Coronary artery (tissue), 2 donors: ENCODE results near the gene PSME1.

ENCODE experiments used
- DNase-seq: peaks from one replicate; pipeline ENCODE4 v3.0.0-alpha.2; 2017; ENCODE audit warnings: low spot score
- H3K27ac ChIP-seq, 2 donors: fragments of 200-600 bp; sonication (generic); one replicate each; pipeline ENCODE4 v1.5.1; 2016 to 2019
- H3K4me3 ChIP-seq: fragments of 200-600 bp; sonication (generic); 2 replicates; pipeline ENCODE4 v1.5.1; 2016; ENCODE audit warnings: mild to moderate bottlenecking, moderate library complexity
- CTCF ChIP-seq: fragments of 200-600 bp; sonication (generic); IDR thresholded peaks from one replicate; pipeline ENCODE4 v1.5.1; 2019; ENCODE audit warnings: antibody characterized with exemption

PSME1 gene

DNA sequence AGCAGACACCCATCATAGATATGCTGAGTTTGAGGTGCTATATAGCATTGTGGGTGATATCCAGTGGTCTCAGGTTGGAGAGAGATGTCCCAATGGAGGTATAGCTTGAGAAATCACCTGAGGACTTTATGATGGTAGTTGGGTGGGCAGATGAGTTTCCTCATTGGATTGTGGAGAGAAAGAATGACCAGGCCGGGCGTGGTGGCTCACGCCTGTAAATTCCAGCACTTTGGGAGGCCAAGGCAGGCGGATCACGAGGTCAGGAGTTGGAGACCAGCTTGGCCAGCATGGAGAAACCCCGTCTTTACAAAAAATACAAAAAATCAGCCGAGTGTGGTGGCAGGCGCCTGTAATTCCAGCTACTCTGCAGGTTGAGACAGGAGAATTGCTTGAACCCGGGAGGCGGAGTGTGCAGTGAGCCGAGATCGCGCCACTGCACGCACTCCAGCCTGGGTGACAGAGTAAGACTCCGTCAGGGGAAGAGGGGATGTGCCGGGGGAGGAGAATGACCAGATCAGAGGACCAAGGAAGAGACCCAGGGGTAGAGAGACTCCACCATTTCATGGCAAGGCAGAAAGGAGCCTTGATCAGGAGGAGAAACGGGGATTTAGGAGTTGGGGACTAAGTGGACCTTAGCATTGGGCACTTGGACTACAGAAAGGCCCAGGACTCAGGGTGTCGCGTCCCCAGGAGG is 42.6 kb upstream of the PSME1 start:
- Histone ChIP-seq H3K27ac (peak overlapping the region; percentile 81 to 95), H3K4me3 (peak overlapping the region; percentile 80)
- no peak for TF ChIP-seq CTCF
- DNase-seq, result no peak

- no peak for TF ChIP-seq CTCF
- Histone ChIP-seq H3K4me3 (peak within 1 kb of the TSS; percentile 80), H3K27ac (peak within 1 kb of the TSS; percentile 81 to 95)
- peak; percentile 96 for DNase-seq
These were observed 41.8 kb upstream of the PSME1 start, which contains the start of gene PCK2 for GRCh38 chr14:24093901-24094840. Gene PCK2, plus strand, starts transcription at chr14:24094311. Its CDS starts 95 bp downstream, at chr14:24094406.

DNA sequence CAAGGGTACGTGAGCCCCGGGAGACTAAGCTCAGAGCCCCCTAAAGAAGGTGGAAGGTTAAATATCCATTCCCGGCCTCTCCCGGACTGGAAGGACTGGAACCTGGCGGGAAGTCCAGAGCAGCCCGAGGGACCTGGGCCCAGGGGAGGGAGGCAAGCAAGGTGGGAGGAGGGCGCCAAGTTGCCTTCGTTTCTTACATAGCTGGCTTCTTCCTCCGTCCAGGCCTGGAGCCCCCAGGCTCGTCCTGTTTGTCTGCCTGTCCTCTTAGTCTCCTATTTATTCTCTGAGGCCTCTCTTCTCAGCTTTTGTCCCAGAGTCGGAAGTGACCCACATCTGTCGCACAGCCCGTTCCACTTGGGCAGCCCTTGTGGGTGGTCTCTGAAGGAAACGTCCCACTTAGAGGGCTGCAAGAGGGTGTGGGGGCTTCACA is 41.1 kb upstream of the PSME1 start:
- H3K27ac ChIP-seq, result peak overlapping the region; percentile 81 to 95
- no peak for TF ChIP-seq CTCF
- DNase-seq, result no peak
- peak overlapping the region; percentile 80 for H3K4me3 ChIP-seq

DNA sequence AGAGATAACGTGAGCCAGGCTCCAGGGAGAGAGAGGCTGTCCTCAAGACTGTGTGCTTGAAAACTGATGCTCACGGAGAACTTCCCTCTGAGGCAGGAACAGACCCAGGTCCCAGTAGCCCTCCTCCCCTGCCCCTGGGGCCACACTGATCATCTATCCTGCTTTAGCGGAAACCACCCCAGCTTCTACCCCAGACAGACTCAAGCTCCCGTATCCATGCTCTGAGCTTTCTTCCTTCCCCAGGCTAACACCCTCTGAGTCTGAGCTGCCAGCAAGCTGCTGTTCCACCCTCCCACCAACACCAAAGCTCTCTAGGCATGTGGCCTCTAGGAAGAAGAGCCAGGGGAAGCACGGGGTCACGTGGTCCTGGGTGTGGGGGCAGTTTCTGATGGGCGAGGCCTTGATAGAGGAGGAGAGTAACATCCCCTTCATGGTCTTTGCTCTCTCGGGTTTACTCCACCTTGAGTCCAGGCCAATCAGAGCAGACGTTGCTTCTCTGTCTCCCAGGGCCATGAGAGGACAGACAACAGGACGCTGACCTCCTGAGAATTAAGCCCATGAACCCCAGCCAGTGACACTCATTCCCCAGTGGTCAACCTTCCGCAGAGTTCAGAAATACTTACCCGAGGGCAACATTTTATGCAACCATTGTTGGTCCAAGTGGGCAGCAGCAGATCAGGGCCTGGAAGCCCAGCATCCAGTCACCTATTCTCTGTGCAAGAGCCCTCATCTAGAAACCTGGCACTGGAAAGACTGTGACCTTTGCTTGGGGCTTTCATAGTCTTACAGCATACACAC is 40.5 kb upstream of the PSME1 start:
- TF ChIP-seq CTCF, result no peak
- Histone ChIP-seq H3K27ac (peak overlapping the region; percentile 81 to 95), H3K4me3 (peak overlapping the region; percentile 80)
- DNase-seq, result no peak

GRCh38 chr14:24096545-24097181 is 39.3 kb upstream of the PSME1 start:
- H3K27ac ChIP-seq, result no peak overlapping the region
- no peak overlapping the region for H3K4me3 ChIP-seq
- DNase-seq, result no peak
- TF ChIP-seq CTCF, result no peak

DNA sequence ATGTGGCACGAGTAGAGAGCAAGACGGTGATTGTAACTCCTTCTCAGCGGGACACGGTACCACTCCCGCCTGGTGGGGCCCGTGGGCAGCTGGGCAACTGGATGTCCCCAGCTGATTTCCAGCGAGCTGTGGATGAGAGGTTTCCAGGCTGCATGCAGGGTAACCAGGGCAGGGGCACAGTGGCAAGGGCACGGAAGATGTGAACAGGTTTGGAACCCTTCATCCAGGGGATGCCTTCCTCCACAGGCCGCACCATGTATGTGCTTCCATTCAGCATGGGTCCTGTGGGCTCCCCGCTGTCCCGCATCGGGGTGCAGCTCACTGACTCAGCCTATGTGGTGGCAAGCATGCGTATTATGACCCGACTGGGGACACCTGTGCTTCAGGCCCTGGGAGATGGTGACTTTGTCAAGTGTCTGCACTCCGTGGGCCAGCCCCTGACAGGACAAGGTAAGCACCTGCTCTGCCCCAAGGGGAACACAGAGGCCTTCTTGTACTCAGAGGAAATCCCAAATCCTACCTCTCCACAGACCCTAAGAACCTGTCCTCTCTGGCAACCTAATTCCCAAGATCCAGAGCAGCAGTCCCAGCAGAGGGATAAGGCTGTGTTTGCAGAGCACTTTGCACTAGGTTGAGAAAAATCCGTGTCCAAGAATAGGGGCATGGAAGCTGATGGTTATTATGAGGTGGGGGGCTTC is 37.6 kb upstream of the PSME1 start:
- Histone ChIP-seq H3K27ac (no peak overlapping the region), H3K4me3 (no peak overlapping the region)
- no peak for DNase-seq
- TF ChIP-seq CTCF, result no peak
